ENCODE results near the gene NOL6. TPM values are rescaled to one million over a fixed set of nuclear protein-coding genes. Genes with fewer than 3 reads are reported as not detected.
"Not testable (repeated sequence)": the region's sequence is repeated elsewhere in the genome, so short reads cannot be mapped to it uniquely, and the experiment has no call there.

Gene NOL6
- total RNA-seq, 4 donors from 2014 or later, result 25.7 to 37.2 (median 27.9) TPM

DNA sequence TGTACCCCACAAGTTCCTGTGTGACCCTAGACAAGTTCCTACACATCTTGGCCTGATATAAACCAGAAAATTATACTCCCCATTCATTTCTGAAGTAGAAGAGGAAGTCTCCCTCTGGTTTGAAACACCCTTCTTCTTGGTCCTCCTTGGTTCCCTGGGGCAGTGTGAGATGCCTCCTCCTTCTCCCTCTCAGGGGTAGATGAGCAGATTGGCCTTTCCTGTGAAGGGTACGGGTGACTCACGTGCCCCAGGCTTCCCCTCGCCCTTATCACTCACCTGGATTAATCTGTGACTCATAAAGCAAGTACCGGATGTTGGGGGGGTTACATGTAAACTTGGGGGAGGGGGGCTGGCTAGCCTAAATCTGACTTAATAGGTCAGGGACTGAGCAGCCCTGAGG is 15.3 kb downstream of the NOL6 start:
- Histone ChIP-seq H3K36me3 (peaks cover 0 to 37% (median 11%) of the 10 kb centered on the region in 3 donors), H3K4me1 (peaks cover 0 to 5% (median 0%) of the 10 kb centered on the region in 4 donors), H3K9me3 (no peaks in the 10 kb centered on the region), H3K4me3 (no peak overlapping the region), H3K27ac (no peak overlapping the region), H3K27me3 (no peaks in the 10 kb centered on the region)
- DNase-seq (ENCODE audit: low spot score in 2 of 2), result no peak
- WGBS, 2 donors, result 55 to 71% methylated on average over 4 of the region's 4 CpGs
- no peak for TF ChIP-seq CTCF (IDR thresholded peaks at IDR 0.05)
- no peak for TF ChIP-seq POLR2A (IDR thresholded peaks at IDR 0.05)
- TF ChIP-seq EP300 (IDR thresholded peaks at IDR 0.05), result no peak

DNA sequence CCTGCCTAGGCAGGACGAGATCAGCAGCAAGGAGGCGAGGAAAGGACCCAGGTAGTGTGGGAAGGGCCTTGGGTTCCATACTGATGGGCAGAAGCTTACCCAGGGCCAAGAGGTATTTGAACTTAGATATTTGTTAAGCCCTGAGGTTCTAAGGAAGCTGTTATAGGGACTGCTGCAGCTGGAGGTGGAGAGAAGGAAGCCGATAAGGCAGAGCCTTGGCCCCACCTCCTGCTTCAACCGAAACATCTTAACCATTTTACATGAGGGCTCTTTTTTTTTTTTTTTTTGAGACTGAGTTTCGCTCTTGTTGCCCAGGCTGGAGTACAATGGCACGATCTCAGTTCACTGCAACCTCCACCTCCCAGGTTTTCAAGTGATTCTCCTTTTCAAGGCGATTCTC is 17.8 kb downstream of the NOL6 start:
- H3K4me1 ChIP-seq, result no peaks in the 10 kb centered on the region
- DNase-seq (ENCODE audit: low spot score in 2 of 2), result no peak
- H3K36me3 ChIP-seq, result peaks cover 0 to 12% (median 0%) of the 10 kb centered on the region in 3 donors
- no peaks in the 10 kb centered on the region for H3K9me3 ChIP-seq
- WGBS, 2 donors, result 72 to 75% methylated on average over 7 of the region's 7 CpGs
- H3K27me3 ChIP-seq, result no peaks in the 10 kb centered on the region
- no peak overlapping the region for H3K4me3 ChIP-seq
- H3K27ac ChIP-seq, result no peak overlapping the region
- TF ChIP-seq EP300 (IDR thresholded peaks at IDR 0.05) (no peak), CTCF (IDR thresholded peaks at IDR 0.05) (no peak), POLR2A (IDR thresholded peaks at IDR 0.05) (no peak)

- H3K9me3 ChIP-seq; H3K27me3 ChIP-seq; H3K36me3 ChIP-seq; H3K27ac ChIP-seq; H3K4me3 ChIP-seq; DNase-seq (ENCODE audit: low spot score in 2 of 2); H3K4me1 ChIP-seq: not testable (repeated sequence)
- WGBS, 2 donors, result 95 to 97% methylated on average over 8 of the region's 8 CpGs
These were observed 18.3 kb downstream of the NOL6 start for GRCh38 chr9:33455456-33455855.

GRCh38 chr9:33454661-33455026 is 19.1 kb downstream of the NOL6 start:
- H3K27me3 ChIP-seq; H3K9me3 ChIP-seq; H3K4me1 ChIP-seq; H3K4me3 ChIP-seq; DNase-seq (ENCODE audit: low spot score in 2 of 2); H3K27ac ChIP-seq; H3K36me3 ChIP-seq: not testable (repeated sequence)
- 95 to 96% methylated on average over 5 of the region's 5 CpGs for WGBS, 2 donors

DNA sequence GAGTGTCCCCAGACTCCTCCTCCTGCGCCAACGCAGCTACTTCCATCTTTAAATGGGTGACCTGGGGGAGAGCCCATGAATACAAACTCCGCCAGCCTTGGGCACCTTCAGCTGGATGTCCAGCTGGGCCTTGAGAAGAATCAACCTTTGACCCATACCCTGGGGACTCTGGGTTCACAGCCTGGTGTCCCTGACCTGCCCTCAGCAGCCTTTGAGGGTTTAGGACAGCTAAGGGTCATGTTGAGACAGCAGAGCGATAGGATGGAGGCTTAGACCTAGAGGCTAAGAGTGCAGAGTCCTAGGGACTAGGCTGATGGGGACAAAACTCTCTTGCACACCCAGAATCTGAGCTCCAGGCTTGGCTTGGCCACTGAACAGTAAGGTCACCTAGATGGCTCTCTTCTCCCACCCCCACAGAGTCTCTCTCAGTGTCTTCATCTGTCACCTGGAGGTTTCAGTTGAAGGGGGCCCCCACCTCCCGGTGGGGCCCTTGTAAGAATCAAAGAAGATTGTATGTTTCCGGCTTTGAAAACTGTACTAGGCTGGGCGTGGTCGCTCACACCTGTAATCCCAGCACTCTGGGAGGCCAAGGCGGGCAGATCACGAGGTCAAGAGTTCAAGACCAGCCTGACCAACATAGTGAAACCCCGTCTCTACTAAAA is 19.6 kb downstream of the NOL6 start:
- no peak for TF ChIP-seq EP300 (IDR thresholded peaks at IDR 0.05)
- no peak for TF ChIP-seq CTCF (IDR thresholded peaks at IDR 0.05)
- no peak for TF ChIP-seq POLR2A (IDR thresholded peaks at IDR 0.05)
- no peak overlapping the region for H3K27ac ChIP-seq
- WGBS, 2 donors, result 80 to 82% methylated on average over 11 of the region's 11 CpGs
- DNase-seq (ENCODE audit: low spot score in 2 of 2), result no peak
- H3K27me3 ChIP-seq, result no peaks in the 10 kb centered on the region
- no peak overlapping the region for H3K4me3 ChIP-seq
- H3K36me3 ChIP-seq, result no peaks in the 10 kb centered on the region
- no peaks in the 10 kb centered on the region for H3K4me1 ChIP-seq
- H3K9me3 ChIP-seq, result no peaks in the 10 kb centered on the region

GRCh38 chr9:33453286-33453860 is 20.4 kb downstream of the NOL6 start:
- H3K4me3 ChIP-seq, result no peak overlapping the region
- H3K4me1 ChIP-seq, result no peaks in the 10 kb centered on the region
- TF ChIP-seq CTCF (IDR thresholded peaks at IDR 0.05), result no peak
- TF ChIP-seq EP300 (IDR thresholded peaks at IDR 0.05), result no peak
- TF ChIP-seq POLR2A (IDR thresholded peaks at IDR 0.05), result no peak
- WGBS, 2 donors, result 68 to 77% methylated on average over 3 of the region's 3 CpGs
- no peak overlapping the region for H3K27ac ChIP-seq
- no peaks in the 10 kb centered on the region for H3K27me3 ChIP-seq
- no peak for DNase-seq (ENCODE audit: low spot score in 2 of 2)
- H3K9me3 ChIP-seq, result no peaks in the 10 kb centered on the region
- H3K36me3 ChIP-seq, result no peaks in the 10 kb centered on the region
